ENCODE results near the gene ZNF117. TPM values are rescaled to one million over a fixed set of nuclear protein-coding genes. Genes with fewer than 3 reads are reported as not detected.
"Not testable (repeated sequence)": the region's sequence is repeated elsewhere in the genome, so short reads cannot be mapped to it uniquely, and the experiment has no call there.

ZNF117 gene
- total and polyA plus RNA-seq, 2 of the 8 experiments (the other 6 are each of a cell fraction or from before 2014, with no cell fraction given), result 2.9 to 13.0 TPM

DNA sequence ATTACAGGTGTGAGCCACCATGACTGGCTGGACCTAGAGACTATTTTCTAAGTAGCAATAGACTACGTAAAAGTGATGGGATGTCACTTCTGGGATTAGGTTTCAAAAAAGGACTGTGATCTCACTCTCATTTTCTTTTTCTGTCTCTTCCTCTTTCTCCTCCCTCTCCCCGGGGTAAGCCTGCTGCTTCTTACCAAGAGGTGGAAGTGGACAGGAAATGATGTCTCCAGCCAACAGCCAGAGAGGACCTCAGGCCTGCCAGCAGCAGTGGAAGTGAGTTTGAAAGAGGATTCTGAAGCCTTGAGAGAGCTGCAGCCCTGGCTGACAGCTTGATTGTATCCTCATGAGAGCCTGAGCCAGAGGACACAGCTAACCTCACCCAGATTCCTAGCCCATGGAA, 45.7 kb upstream of the ZNF117 start:
- H3K4me1 ChIP-seq (replicated peaks in 1 of 4; ENCODE audit: control insufficient read depth in 3 of 4, insufficient read depth in 4 of 4, low read length in 3 of 4); H3K18ac ChIP-seq (ENCODE audit: extremely low read depth, low read length); H4K91ac ChIP-seq (replicated peaks; ENCODE audit: insufficient read length, low read length); H3K9ac ChIP-seq (replicated peaks in 1 of 4; ENCODE audit: extremely low read depth in 1 of 4, low read depth in 3 of 4, low read length in 3 of 4); H3K4me2 ChIP-seq (ENCODE audit: insufficient read depth in 1 of 2, low read depth in 2 of 2, low read length in 2 of 2); H3K14ac ChIP-seq (ENCODE audit: insufficient read length); H2BK5ac ChIP-seq (ENCODE audit: low read depth, low read length); H3K23me2 ChIP-seq (ENCODE audit: low read depth, low read length); H3K79me1 ChIP-seq (ENCODE audit: low read depth, low read length); H3K27me3 ChIP-seq (replicated peaks in 1 of 4; ENCODE audit: control insufficient read depth in 3 of 4, extremely low read depth in 1 of 4, insufficient read depth in 3 of 4, low read length in 3 of 4); H4K8ac ChIP-seq (ENCODE audit: extremely low read depth, insufficient read depth, low read length); H2BK120ac ChIP-seq (replicated peaks; ENCODE audit: low read depth, low read length); H2AK5ac ChIP-seq (ENCODE audit: low read depth, low read length); H3K9me3 ChIP-seq (ENCODE audit: insufficient read depth in 2 of 2, low read depth in 1 of 2, low read length in 1 of 2); H3K4ac ChIP-seq (replicated peaks; ENCODE audit: insufficient read length, low read depth, low read length); H2BK20ac ChIP-seq (ENCODE audit: low read length); DNase-seq (ENCODE audit: low read depth in 1 of 2, low spot score in 2 of 2); H4K5ac ChIP-seq (ENCODE audit: insufficient read length, low read depth, low read length); H3K4me3 ChIP-seq (ENCODE audit: extremely low read depth in 1 of 4, insufficient read depth in 2 of 4, low read depth in 3 of 4, low read length in 4 of 4); H2AFZ ChIP-seq (ENCODE audit: low read length); H3K56ac ChIP-seq (replicated peaks; ENCODE audit: insufficient read length, low read depth, low read length); H3K27ac ChIP-seq (ENCODE audit: low read depth, low read length); POLR2A ChIA-PET (ENCODE audit: partially characterized antibody); H2BK15ac ChIP-seq (ENCODE audit: low read length); H3K36me3 ChIP-seq (ENCODE audit: control insufficient read depth in 2 of 4, insufficient read depth in 4 of 4, low read length in 3 of 4); FAIRE-seq; H4K20me1 ChIP-seq (replicated peaks in 1 of 2; ENCODE audit: control insufficient read depth in 1 of 2, insufficient read depth in 2 of 2, low read length in 2 of 2); H3K23ac ChIP-seq (ENCODE audit: insufficient read length); H2BK12ac ChIP-seq (ENCODE audit: low read depth, low read length): not testable (repeated sequence)
- H3K79me2 ChIP-seq (ENCODE audit: control insufficient read depth in 1 of 2, insufficient read depth in 2 of 2, low read length in 2 of 2), result peaks cover 0 to 16% of the 10 kb centered on the region in 2 experiments; a peak in 2 of 4 replicates
- 75% methylated on average over 1 of the region's 2 CpGs; no CpG with 5 or more reads in 1 of the 2 experiments for WGBS, 2 experiments (ENCODE audit: extremely low coverage in 1 of 2, insufficient coverage in 1 of 2, insufficient read length in 1 of 2, insufficient replicate concordance in 2 of 2, low coverage in 1 of 2, low lambda C conversion rate in 2 of 2, missing lambda C conversion rate in 1 of 2)
- CTCF ChIA-PET (ENCODE audit: partially characterized antibody), result interaction anchor here (0.6 kb wide), 1 partner anchor 461 kb away, joined by 5 read pairs; no protein-coding TSS in a partner anchor

DNA sequence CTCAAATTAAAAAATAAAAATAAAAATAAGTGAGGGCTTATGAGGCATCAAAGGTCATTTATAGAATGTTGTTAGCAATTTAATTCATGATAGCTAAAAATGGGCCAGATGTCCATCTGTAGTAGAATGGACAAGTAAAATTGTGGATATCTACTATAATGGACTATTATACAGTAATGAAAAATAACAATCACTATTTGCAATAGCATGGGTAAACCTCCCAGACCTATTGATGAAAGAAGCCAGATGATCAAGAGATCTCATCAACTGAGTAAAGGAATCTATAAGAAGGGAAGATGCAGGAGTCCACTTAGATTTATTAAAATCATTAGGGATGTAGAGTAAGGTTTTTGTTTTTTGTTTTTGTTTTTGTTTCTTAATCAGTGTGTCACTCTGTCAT, 44.6 kb upstream of the ZNF117 start:
- H3K4ac ChIP-seq (replicated peaks; ENCODE audit: insufficient read length, low read depth, low read length); POLR2A ChIA-PET (ENCODE audit: partially characterized antibody); H2BK15ac ChIP-seq (ENCODE audit: low read length): not testable (repeated sequence)

More for the DNA sequence above, 44.6 kb upstream of the ZNF117 start:
- H3K9me3 ChIP-seq (ENCODE audit: insufficient read depth in 2 of 2, low read depth in 1 of 2, low read length in 1 of 2); H2AK5ac ChIP-seq (ENCODE audit: low read depth, low read length); H2BK12ac ChIP-seq (ENCODE audit: low read depth, low read length); H2BK5ac ChIP-seq (ENCODE audit: low read depth, low read length); H3K9ac ChIP-seq (replicated peaks in 1 of 4; ENCODE audit: extremely low read depth in 1 of 4, low read depth in 3 of 4, low read length in 3 of 4); H2BK120ac ChIP-seq (replicated peaks; ENCODE audit: low read depth, low read length); H3K27me3 ChIP-seq (replicated peaks in 1 of 4; ENCODE audit: control insufficient read depth in 3 of 4, extremely low read depth in 1 of 4, insufficient read depth in 3 of 4, low read length in 3 of 4); H3K4me3 ChIP-seq (ENCODE audit: extremely low read depth in 1 of 4, insufficient read depth in 2 of 4, low read depth in 3 of 4, low read length in 4 of 4); H3K36me3 ChIP-seq (ENCODE audit: control insufficient read depth in 2 of 4, insufficient read depth in 4 of 4, low read length in 3 of 4); H3K23ac ChIP-seq (ENCODE audit: insufficient read length); H2BK20ac ChIP-seq (ENCODE audit: low read length); H4K20me1 ChIP-seq (replicated peaks in 1 of 2; ENCODE audit: control insufficient read depth in 1 of 2, insufficient read depth in 2 of 2, low read length in 2 of 2); H2AFZ ChIP-seq (ENCODE audit: low read length); H3K23me2 ChIP-seq (ENCODE audit: low read depth, low read length); H3K18ac ChIP-seq (ENCODE audit: extremely low read depth, low read length); CTCF ChIA-PET (ENCODE audit: partially characterized antibody); H3K4me2 ChIP-seq (ENCODE audit: insufficient read depth in 1 of 2, low read depth in 2 of 2, low read length in 2 of 2); H4K91ac ChIP-seq (replicated peaks; ENCODE audit: insufficient read length, low read length); H3K79me1 ChIP-seq (ENCODE audit: low read depth, low read length); FAIRE-seq; H3K14ac ChIP-seq (ENCODE audit: insufficient read length); H4K5ac ChIP-seq (ENCODE audit: insufficient read length, low read depth, low read length); H3K56ac ChIP-seq (replicated peaks; ENCODE audit: insufficient read length, low read depth, low read length); H4K8ac ChIP-seq (ENCODE audit: extremely low read depth, insufficient read depth, low read length); DNase-seq (ENCODE audit: low read depth in 1 of 2, low spot score in 2 of 2); H3K27ac ChIP-seq (ENCODE audit: low read depth, low read length); H3K4me1 ChIP-seq (replicated peaks in 1 of 4; ENCODE audit: control insufficient read depth in 3 of 4, insufficient read depth in 4 of 4, low read length in 3 of 4): not testable (repeated sequence)
- peaks cover 0 to 12% of the 10 kb centered on the region in 2 experiments; a peak in 2 of 4 replicates for H3K79me2 ChIP-seq (ENCODE audit: control insufficient read depth in 1 of 2, insufficient read depth in 2 of 2, low read length in 2 of 2)
